HL-60/S4 treated with retinoic acid at 250 ng/mL for 4 days and 3 days (cell line): ENCODE results near the gene PAX5.

Experiments used
- in situ Hi-C: fragments of 300-500 bp; cut with MboI; formaldehyde crosslinking; loops from 2 replicates; pipeline ENCODE4 v1.7.0; 2022; ENCODE audit warnings: low sequenced_read_pairs

PAX5 gene

GRCh38 chr9:36961561-36962325 lies 72.3 kb downstream of the PAX5 start:
- in situ Hi-C loops, result no loop called here

- in situ Hi-C loops, result no loop called here
Observed at GRCh38 chr9:36961051-36961450, 73.0 kb downstream of the PAX5 start.

GRCh38 chr9:36960575-36960955 lies 73.5 kb downstream of the PAX5 start:
- in situ Hi-C loops, result no loop called here

- in situ Hi-C loops, result no loop called here
Observed at GRCh38 chr9:36959681-36960574, 74.1 kb downstream of the PAX5 start.

DNA sequence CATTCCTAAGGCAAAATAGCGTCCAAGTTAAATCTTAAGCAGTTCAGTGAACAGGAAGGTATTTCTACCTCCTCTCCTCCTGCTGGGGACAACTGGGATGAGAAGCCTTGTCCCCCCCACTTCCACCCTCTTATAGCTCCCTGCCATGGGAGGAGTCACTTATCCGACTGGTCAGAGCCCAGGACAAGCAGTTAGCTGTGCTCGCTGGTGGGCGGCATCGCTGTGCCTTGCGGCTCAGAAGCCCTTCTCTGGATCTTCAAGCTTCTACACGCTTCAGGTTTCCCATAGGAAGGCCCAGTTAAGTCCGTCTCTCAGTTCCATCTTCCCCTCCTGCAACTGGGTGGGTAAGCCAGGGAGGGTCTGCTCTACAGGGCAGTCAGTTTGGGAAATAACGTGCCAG lies 77.2 kb downstream of the PAX5 start:
- in situ Hi-C loops, result no loop called here

DNA sequence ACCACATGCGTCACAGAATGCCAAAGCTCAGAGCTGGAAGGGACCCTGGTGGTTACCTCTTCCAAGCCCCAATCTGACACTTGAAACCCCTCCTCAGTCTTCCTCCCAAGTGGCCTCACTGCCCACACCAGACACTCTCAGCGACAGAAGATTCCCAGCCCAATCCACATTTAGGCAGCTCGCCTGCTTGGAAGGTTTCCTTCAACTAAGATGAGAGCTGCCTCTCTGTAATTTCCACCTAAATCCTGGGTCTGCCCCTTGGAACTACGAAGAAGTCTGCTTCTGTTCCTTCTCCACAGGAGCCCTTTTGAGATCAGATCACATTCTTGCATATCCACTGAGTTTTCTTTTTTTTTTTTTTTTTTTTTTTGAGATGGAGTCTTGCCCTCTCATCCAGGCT lies 83.7 kb downstream of the PAX5 start:
- in situ Hi-C loops, result no loop called here

DNA sequence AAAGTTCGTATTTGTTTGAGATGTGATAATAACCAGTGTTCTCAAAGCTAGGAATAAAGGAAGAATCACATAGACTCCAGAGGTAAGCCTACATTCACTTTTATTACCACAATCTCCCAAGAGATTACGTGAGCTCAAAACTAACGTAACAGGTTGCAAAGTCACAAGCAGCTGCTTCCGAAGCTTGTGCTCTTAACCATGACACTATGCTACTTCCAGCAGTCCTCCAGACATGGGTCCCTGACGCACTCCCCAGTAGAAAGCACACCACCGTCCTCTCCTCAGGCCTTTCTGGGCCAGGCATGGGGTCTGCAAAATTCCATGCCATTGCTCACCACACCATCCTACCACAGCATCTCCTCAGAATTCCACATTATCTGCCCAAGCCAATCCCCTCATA lies 84.6 kb downstream of the PAX5 start:
- in situ Hi-C loops, result no loop called here

DNA sequence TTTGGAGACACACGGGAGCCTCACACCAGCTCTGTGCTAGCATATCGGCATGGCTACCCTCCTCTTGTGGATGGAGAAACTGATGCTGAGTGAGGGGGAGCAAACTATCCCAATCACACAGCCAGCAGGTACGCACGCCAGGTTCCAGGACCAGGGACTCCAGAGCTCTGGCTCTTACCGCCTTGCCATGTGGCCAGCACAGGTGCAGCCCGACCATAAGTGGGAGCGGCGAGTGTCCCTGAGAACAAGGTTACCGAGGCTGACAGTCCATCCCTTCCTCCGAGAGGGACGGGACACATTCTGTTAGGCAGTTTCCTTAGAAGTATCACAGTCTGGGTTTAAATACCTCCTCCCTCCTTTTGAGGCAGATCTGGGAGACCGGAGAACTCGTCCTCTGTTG lies 86.0 kb downstream of the PAX5 start:
- in situ Hi-C loops, result no loop called here

DNA sequence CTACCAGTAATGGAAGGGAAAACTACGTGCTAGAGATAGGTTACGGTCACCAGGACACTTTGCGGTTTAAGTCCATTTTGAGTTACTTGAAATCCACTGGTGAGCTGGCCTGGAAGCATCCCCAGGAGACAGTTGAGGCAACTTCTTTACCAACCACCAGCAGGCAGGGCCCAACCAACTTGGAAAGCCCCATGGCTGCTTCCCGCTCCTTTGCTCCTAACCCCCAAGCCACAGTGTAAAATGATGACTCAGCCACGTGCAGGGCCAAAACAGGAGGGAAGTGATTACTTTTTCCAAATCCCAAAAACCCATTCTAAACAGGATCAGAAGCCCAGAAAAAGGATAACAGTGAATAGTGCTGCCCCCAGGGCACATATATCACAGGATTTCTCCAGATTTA lies 87.4 kb downstream of the PAX5 start:
- in situ Hi-C loops, result no loop called here

DNA sequence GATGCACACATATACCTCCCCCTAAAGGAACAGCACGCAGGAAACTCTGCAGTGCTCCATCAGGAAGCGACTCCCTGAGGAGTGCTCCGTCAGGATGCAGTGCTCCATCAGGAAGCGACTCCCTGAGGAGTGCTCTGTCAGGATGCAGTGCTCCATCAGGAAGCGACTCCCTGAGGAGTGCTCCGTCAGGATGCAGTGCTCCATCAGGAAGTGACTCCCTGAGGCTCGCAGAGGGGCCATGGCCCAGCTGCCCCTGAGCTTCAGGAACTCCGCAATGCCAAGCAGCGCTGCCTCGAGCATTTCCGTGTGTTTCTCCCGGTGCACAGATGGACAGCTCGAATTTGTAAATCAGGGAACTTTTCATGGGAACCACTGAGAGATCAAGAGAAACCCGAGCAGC lies 88.1 kb downstream of the PAX5 start:
- in situ Hi-C loops, result no loop called here

- in situ Hi-C loops, result no loop called here
Observed at GRCh38 chr9:36942891-36943290, 91.2 kb downstream of the PAX5 start.

DNA sequence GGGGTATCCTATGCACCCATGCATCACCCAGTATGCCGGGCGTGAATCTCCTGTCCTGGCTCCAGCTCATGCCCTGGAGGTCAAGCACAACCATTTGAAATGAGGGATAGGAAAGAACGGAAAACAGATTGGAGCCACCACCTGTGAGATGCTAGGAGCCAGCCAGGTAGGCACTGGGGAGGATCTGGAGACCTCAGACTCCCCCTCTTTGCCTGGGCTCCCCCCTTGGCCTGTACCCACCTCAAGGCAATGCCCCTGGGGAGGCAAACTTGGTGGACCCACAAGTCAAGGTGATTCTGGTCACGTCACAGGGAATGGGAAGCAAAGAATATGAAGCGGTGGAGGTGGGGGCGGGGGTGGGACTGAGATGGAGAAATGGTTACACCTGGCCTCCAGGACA lies 92.6 kb downstream of the PAX5 start:
- in situ Hi-C loops, result no loop called here

DNA sequence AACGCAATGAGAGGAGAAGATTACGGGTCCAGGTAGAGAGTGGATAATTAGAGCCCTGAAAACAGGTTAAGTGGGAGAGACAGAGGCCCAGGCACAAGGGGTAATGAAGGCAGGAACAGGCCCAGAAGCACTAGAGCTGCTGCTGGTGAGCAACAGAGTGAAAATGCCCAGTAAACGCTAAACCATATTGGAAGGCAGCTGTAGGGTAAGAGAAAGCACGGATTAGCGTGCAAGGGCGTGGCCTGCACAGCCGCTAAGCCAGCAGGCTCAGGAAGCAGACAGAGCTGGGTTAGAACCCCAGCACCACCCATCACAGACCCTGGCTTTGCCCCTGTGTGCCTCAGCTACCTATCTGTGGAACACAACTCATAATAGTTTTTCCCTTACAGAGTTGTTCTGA lies 93.2 kb downstream of the PAX5 start:
- in situ Hi-C loops, result no loop called here

DNA sequence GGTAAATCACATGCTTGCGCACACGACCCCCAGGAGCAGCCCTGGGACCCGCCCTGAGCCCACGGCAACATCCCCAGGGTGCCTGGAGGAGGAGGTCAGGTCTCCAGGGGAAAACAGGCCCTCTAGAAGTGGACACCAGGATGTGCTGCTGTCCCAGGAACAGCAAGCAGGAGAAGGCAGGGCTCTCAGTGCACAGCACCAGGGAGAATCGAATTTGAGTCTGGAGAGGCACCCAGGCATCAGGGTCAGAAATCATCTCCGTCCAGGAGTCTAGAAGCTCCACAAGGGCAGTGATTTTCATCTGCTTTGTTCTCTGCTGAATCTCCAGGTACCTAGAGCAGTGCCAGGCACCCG lies 93.6 kb downstream of the PAX5 start:
- in situ Hi-C loops, result no loop called here

DNA sequence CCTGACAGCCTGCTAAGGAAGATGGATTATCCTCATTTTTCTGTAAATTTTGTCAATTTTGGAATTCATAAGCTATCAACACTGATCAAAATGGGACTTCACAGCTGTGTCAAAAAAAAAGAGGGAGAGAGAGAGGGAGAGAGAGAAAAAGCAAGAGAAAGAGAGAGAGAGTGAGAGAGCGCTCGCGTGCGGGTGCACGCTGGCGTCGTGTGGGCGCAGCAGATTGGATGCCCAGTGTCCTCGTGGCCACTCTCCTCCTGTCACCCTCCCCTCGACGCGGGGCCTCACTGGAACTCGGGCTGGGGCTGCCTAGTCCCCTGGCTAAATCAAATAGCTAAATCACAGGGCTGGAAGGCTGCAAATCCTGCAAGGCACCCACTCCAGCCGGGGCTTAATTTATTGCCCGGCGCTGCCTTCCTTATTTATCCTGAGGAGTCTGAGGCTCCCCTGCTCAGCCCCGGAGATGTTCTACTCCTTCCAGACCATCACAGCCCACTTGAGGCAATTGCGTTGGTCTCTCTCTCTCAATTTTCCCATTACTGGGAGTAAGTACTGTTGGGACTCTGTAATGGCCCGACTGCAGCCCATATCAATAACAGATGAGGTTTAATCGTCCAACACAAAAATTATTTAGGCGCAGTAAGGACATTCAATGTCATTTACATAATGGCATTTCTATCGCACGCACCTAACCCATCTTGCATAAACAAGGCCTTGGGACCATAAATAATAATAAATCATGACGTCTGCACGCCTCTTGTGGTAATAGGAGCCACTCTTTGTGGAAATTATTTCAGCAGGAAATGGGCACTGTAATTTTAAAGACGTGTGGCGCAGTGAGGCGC lies 94.2 kb downstream of the PAX5 start:
- in situ Hi-C loops, result no loop called here

- in situ Hi-C loops, result no loop called here
Observed at GRCh38 chr9:36939214-36939613, 94.9 kb downstream of the PAX5 start.

DNA sequence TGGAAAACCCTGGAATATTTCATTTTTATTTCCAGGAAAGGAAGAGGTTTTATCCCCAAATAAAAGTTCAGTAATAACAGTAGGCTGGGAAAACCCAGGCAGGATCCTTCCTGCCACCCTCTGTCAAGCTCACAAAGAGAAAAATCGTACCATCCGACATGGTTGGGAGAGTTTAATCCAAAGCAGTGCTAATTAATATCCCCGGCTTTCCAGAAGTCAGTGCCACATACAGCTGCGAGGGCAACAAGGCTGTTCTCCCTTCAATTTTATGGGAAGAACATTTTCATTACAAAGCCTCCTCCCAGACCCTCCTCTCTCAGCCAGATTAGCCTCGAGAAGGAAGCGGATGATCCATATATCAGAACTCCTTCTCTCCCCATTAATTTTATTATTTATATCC lies 95.5 kb downstream of the PAX5 start:
- in situ Hi-C loops, result no loop called here

DNA sequence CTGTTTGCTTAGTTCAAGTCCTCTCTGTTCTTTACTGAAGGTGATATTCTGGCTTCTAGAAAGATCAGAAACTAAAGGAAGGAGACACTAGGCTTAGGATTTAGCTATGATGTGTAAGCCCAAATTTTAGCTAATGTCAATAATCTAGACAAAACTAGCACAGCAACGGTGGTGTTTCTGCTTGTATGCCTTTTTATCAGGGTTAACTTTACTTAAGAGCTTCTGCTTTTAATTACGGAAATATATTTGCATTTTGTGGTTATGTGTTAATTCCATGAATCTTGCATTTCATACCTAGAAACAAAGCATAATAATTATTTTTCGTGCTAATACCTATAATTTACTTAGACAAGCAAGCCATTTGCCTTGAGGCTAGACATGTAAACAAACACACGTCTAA lies 96.1 kb downstream of the PAX5 start:
- in situ Hi-C loops, result no loop called here

- in situ Hi-C loops, result no loop called here
Observed at GRCh38 chr9:36937346-36937745, 96.7 kb downstream of the PAX5 start.

DNA sequence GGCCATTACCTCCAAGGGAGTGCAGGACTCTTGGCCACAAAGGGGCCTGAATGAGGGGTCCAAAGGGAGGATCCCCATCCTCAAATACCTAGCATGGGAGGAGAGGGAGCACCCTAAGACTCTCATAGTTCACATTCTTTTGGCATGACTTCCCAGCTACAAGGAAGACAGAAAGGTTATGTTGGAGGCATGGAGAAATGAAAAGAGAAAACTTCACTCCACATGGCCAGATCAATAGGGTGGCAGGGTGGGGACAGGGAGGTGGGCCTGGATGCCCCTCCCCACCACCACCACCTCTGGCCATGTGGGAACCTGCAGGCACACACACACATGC lies 97.6 kb downstream of the PAX5 start:
- in situ Hi-C loops, result no loop called here

DNA sequence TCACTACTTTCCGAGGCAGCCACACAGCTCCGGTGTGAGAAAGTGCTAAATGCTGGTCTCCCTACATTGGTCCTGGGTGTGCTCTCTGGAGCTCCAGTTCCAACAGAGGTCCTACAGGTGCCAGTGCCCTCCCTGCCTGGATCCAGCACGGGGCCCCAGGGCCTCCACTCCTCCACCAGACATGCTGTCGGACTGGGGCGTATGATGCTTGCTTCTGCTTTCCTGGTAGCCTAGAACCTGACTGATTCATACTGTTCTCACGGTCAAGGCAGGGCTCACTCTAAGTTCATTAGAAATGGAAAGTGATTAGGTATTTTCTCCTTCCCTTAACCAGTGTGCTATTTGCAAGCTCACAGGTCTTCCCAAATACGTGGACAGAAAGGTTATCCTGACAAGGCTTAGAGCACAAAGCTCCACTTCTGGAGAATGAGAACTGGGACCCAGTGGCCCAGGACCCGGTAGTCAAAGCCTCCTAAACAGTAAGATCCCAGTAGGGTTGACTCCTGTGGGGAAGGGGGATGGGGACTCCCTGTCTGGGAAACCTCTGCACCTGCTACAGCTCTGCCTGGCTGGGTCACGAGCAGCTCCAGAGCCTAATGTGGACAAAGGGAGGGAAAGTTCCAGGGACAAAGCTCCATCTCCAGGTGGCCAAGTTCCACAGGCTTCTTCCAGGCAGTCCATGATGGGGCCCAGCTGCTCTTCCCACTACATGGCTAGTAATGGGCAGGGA lies 98.1 kb downstream of the PAX5 start:
- in situ Hi-C loops, result no loop called here
